BJ (cell line): Measurements from ENCODE around the gene PFKL. TPM values are rescaled to one million over a fixed set of nuclear protein-coding genes. Genes with fewer than 3 reads are reported as not detected.
"Not testable (repeated sequence)": the region's sequence is repeated elsewhere in the genome, so short reads cannot be mapped to it uniquely, and the experiment has no call there.

ENCODE experiments used
- CTCF ChIA-PET: fragments of 350-600 bp; formaldehyde crosslinking; extraction: SDS; loops from one replicate; lab custom pipeline; 2021; ENCODE audit warnings: antibody characterized with exemption, inconsistent platforms; lab: Yijun Ruan, JAX
- POLR2A ChIA-PET: fragments of 300-600 bp; sonication (Branson Sonifier 250); formaldehyde crosslinking; extraction: SDS; loops from one replicate; lab custom pipeline; 2021; ENCODE audit warnings: antibody characterized with exemption; lab: Charles Lee
- DNase-seq: peaks from one replicate; pipeline ENCODE4 v3.0.0-alpha.2; 2011; ENCODE audit warnings: low read depth
- H3K27me3 ChIP-seq: 2 replicates; pipeline ENCODE4 v1.6.0; 2011; ENCODE audit warnings: low read length; ENCODE audit not compliant: control insufficient read depth, insufficient read depth
- H3K36me3 ChIP-seq: 2 replicates; pipeline ENCODE4 v1.5.1; 2011; ENCODE audit warnings: low read length; ENCODE audit not compliant: control insufficient read depth, insufficient read depth
- H3K4me3 ChIP-seq: 2 replicates; pipeline ENCODE4 v1.5.1; 2011; ENCODE audit warnings: low read depth, mild to moderate bottlenecking, control low read depth, low read length
- CTCF ChIP-seq: IDR thresholded peaks from 2 replicates; pipeline ENCODE4 v1.5.1; 2011; ENCODE audit warnings: low read depth, mild to moderate bottlenecking, control low read depth, inconsistent platforms, low read length, moderate library complexity; ENCODE audit not compliant: insufficient read depth
- polyA plus RNA-seq: library from polyadenylated mRNA; depleted of rRNA; stranded (reverse); fragments of >200 nt; gene quantifications from 2 replicates; pipeline ENCODE4 v1.2.3, GENCODE V29; 2011

PFKL gene
- polyA plus RNA-seq, 1 experiment = 152 TPM

- no peak for DNase-seq
- H3K36me3 ChIP-seq = peaks cover 7% of the 10 kb centered on the region
- ChIA-PET CTCF (no interaction called here), POLR2A (no interaction called here)
- TF ChIP-seq CTCF = no peak
- H3K4me3 ChIP-seq = no peak overlapping the region
- H3K27me3 ChIP-seq = no peaks in the 10 kb centered on the region
These were observed 35.6 kb downstream of the PFKL start for GRCh38 chr21:44335266-44336059.

- Histone ChIP-seq H3K4me3 (no peak overlapping the region), H3K27me3 (no peaks in the 10 kb centered on the region), H3K36me3 (peaks cover 7% of the 10 kb centered on the region)
- POLR2A ChIA-PET = no interaction called here
- DNase-seq = no peak
- no peak for TF ChIP-seq CTCF
- CTCF ChIA-PET = interaction anchor here (2.0 kb wide), 1 partner anchor 33 kb away, joined by 6 read pairs; no protein-coding TSS in a partner anchor
These were observed 37.6 kb downstream of the PFKL start for GRCh38 chr21:44337449-44337848.

GRCh38 chr21:44337941-44338895 lies 38.4 kb downstream of the PFKL start:
- POLR2A ChIA-PET = no interaction called here
- Histone ChIP-seq H3K4me3 (peak overlapping the region; percentile 53), H3K36me3 (peaks cover 7% of the 10 kb centered on the region), H3K27me3 (no peaks in the 10 kb centered on the region)
- no peak for DNase-seq
- CTCF ChIA-PET = interaction anchor here (0.8 to 2.0 kb wide), 3 partner anchors 9 to 34 kb away, joined by 3 to 6 read pairs (median 5); no protein-coding TSS in a partner anchor
- peak; percentile 51 for TF ChIP-seq CTCF

GRCh38 chr21:44338971-44339910 lies 39.4 kb downstream of the PFKL start, which contains the start of gene CFAP410:
Gene CFAP410, minus strand, starts transcription at chr21:44339390. Its CDS starts 196 bp downstream, at chr21:44339194.
- Histone ChIP-seq H3K27me3 (no peaks in the 10 kb centered on the region), H3K36me3 (peaks cover 7% of the 10 kb centered on the region), H3K4me3 (peak within 1 kb of the TSS; percentile 100)
- no peak for TF ChIP-seq CTCF
- DNase-seq = peak; percentile 67
- POLR2A ChIA-PET = interaction anchor here (0.6 kb wide), 1 partner anchor 67 kb away, joined by 10 read pairs; no protein-coding TSS in a partner anchor
- CTCF ChIA-PET = interaction anchor here (0.8 to 2.0 kb wide), 5 partner anchors 10 to 155 kb away, joined by 3 to 6 read pairs (median 3); no protein-coding TSS in a partner anchor

- POLR2A ChIA-PET, H3K4me3 ChIP-seq, H3K27me3 ChIP-seq, DNase-seq, H3K36me3 ChIP-seq: not testable (repeated sequence)
- CTCF ChIA-PET = interaction anchor here (0.7 kb wide), 1 partner anchor 454 kb away, joined by 4 read pairs; no protein-coding TSS in a partner anchor
These were observed 42.0 kb downstream of the PFKL start for GRCh38 chr21:44341726-44342458.

- H3K27me3 ChIP-seq, POLR2A ChIA-PET, H3K36me3 ChIP-seq, CTCF ChIA-PET, DNase-seq, H3K4me3 ChIP-seq: not testable (repeated sequence)
These were observed 43.1 kb downstream of the PFKL start for GRCh38 chr21:44342981-44343380.
